Kidney (tissue), 14 donors: ENCODE data around the gene DEK. TPM values are rescaled to one million over a fixed set of nuclear protein-coding genes. Genes with fewer than 3 reads are reported as not detected.
A peak's percentile ranks its signal among the peaks of the same experiment; 100 is the strongest.

Experiments used
- DNase-seq, 5 donors: peaks; one replicate each; pipeline ENCODE4 v3.0.0-alpha.2; 2013 to 2020
- FAIRE-seq: peaks from 2 replicates; lab custom pipeline; 2012; peaks lifted over from hg19 to GRCh38; lab: Jason Lieb, UNC
- H3K27ac ChIP-seq, 2 donors: one replicate each; pipeline ENCODE4 v1.7.0; 2013; ENCODE audit warnings: low read depth in 2 of 2, low read length in 2 of 2, inconsistent platforms in 1 of 2
- H3K27me3 ChIP-seq: one replicate; pipeline ENCODE4 v1.7.1; 2013; ENCODE audit warnings: low read length, inconsistent platforms; ENCODE audit not compliant: control insufficient read depth, insufficient read depth
- H3K36me3 ChIP-seq, 3 donors: one replicate each; pipeline versions ENCODE4 v1.7.0 to v1.7.1; 2013; ENCODE audit warnings: low read length in 3 of 3, control low read depth in 1 of 3, inconsistent platforms in 1 of 3; ENCODE audit not compliant: insufficient read depth in 3 of 3, control insufficient read depth in 2 of 3
- H3K4me1 ChIP-seq, 3 donors: one replicate each; pipeline versions ENCODE4 v1.7.0 to v1.7.1; 2013; ENCODE audit warnings: low read length in 3 of 3, inconsistent platforms in 1 of 3, low read depth in 1 of 3; ENCODE audit not compliant: control insufficient read depth in 2 of 3, insufficient read depth in 2 of 3
- H3K4me3 ChIP-seq, 3 donors: one replicate each; pipeline versions ENCODE4 v1.7.0 to v1.8.1; 2013; ENCODE audit warnings: low read length in 3 of 3, control low read depth in 1 of 3, inconsistent platforms in 1 of 3
- H3K9ac ChIP-seq, 3 donors: one replicate each; pipeline versions ENCODE4 v1.7.0 to v1.7.1; 2013; ENCODE audit warnings: low read length in 3 of 3, control low read depth in 1 of 3, inconsistent platforms in 1 of 3
- H3K9me3 ChIP-seq, 3 donors: one replicate each; pipeline versions ENCODE4 v1.7.0 to v1.7.1; 2013; ENCODE audit warnings: low read length in 3 of 3, control low read depth in 1 of 3, inconsistent platforms in 1 of 3; ENCODE audit not compliant: control insufficient read depth in 2 of 3, insufficient read depth in 1 of 3
- intact Hi-C: fragments of 100-400 bp; cut with DNase I; formaldehyde crosslinking; loops from one replicate; pipeline ENCODE4 v1.11.1; 2022
- polyA plus RNA-seq: library from polyadenylated mRNA; stranded (reverse); fragments of 350-450 nt; fragmentation: Illumina TruSeq; extraction: RNeasy Lipid Tissue Mini Kit (QIAGEN cat#74804); gene quantifications from one replicate; pipeline ENCODE4 v1.2.3, GENCODE V29; 2014; ENCODE audit warnings: low read depth, low replicate concordance; ENCODE audit not compliant: insufficient read depth
- total RNA-seq: library from RNA; stranded (reverse); fragmentation: NEBNext Ultra II Directional; extraction: Animal tissue kit (Norgen Biotek cat#: 25700); gene quantifications from one replicate; pipeline ENCODE4 v1.2.1, GENCODE V29; 2021
- TF ChIP-seq, protein P1 (sequence below): IDR thresholded peaks from 3 replicates; pipeline ENCODE4 v1.5.1; 2012; ENCODE audit warnings: mild to moderate bottlenecking, moderate library complexity, borderline replicate concordance; ENCODE audit not compliant: insufficient read depth; ENCODE audit errors: extremely low read depth
- donor health status: control.
- donor health status: control.
- donor health status: control.
- donor health status: control.
- donor health status: control.
- donor health status: DM: yes; HTN: yes; CAD: no.
- donor health status: Normal renal cell carcinoma (clear cell type).

The DEK gene
- total and polyA plus RNA-seq, 2 donors from 2014 or later: 23.7 to 67.2 TPM

DNA sequence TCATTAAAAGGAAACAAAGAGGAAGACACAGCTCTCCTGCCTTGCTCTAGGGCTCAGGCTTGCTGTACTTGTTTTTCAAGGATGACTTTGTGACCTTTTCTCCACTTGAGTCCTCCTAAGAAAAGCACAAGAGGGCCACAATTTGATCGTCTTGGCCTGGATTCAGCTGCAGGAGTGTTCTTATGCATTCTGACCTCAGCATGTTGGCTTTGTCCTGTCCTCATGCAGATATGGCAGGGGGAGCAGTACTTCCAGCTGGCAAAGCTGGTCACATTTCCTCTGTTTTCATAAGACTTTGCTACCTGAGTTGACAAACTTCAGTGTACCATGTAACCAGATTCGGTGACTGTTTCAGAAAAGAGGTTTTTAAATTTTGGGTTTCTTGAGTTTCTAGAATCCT is 78.3 kb downstream of the DEK start:
- no peak overlapping the region for H3K4me3 ChIP-seq
- peaks cover 0 to 1% (median 0%) of the 10 kb centered on the region in 3 donors for H3K36me3 ChIP-seq
- TF ChIP-seq, protein P1, sequence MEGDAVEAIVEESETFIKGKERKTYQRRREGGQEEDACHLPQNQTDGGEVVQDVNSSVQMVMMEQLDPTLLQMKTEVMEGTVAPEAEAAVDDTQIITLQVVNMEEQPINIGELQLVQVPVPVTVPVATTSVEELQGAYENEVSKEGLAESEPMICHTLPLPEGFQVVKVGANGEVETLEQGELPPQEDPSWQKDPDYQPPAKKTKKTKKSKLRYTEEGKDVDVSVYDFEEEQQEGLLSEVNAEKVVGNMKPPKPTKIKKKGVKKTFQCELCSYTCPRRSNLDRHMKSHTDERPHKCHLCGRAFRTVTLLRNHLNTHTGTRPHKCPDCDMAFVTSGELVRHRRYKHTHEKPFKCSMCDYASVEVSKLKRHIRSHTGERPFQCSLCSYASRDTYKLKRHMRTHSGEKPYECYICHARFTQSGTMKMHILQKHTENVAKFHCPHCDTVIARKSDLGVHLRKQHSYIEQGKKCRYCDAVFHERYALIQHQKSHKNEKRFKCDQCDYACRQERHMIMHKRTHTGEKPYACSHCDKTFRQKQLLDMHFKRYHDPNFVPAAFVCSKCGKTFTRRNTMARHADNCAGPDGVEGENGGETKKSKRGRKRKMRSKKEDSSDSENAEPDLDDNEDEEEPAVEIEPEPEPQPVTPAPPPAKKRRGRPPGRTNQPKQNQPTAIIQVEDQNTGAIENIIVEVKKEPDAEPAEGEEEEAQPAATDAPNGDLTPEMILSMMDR: no peak
- intact Hi-C loops: no loop called here
- no peaks in the 10 kb centered on the region for H3K27me3 ChIP-seq
- FAIRE-seq: no peak
- no peaks in the 10 kb centered on the region for H3K9me3 ChIP-seq
- no peak overlapping the region for H3K9ac ChIP-seq
- peak in 3 of 5 donors; percentile 14 to 48 (median 47) for DNase-seq
- no peak overlapping the region for H3K27ac ChIP-seq
- H3K4me1 ChIP-seq: no peaks in the 10 kb centered on the region

DNA sequence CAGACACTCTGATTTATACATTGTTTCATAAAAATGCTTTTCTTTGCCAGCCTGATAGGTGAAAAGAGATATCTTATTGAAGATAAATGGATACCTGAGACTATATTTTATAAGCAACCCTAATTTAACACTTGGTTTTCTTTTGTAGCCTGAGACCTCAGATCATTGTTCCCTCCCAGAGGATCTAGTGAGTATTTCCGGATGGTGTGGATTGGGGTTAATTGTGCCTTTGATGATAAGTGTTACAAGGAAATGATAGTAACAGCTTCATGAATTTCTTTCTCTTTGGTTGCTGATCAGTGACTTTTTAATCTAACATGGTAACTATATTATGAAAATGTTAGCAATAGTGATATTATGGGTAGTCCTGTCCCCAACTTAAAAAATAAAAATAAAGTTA is 78.7 kb downstream of the DEK start:
- TF ChIP-seq, protein P1: no peak
- no peaks in the 10 kb centered on the region for H3K36me3 ChIP-seq
- no peak overlapping the region for H3K27ac ChIP-seq
- no peaks in the 10 kb centered on the region for H3K4me1 ChIP-seq
- H3K4me3 ChIP-seq: no peak overlapping the region
- H3K27me3 ChIP-seq: no peaks in the 10 kb centered on the region
- H3K9ac ChIP-seq: no peak overlapping the region
- H3K9me3 ChIP-seq: no peaks in the 10 kb centered on the region
- DNase-seq (peak in 2 of 5 donors; percentile 12 to 13), FAIRE-seq (no peak)
- intact Hi-C loops: no loop called here

DNA sequence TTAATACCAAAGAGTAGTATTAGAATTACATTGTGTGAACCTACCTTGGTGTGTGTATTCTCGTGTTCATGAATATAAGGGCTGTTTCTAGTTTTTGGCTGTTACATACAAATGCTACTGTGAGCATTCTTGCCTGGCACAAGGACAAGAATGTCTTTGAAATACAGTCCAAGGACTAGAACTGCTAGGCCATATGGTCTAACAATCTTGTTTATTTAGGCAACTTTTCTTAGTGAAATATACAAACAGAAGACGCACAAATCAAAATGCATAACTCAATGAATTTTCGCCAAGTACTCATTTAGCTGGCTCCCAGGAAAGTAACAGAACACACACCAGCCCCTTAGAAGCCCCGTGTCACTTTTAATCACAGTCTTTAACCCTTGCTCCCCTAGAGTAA is 80.6 kb downstream of the DEK start:
- no peaks in the 10 kb centered on the region for H3K9me3 ChIP-seq
- H3K4me1 ChIP-seq: no peaks in the 10 kb centered on the region
- no peak overlapping the region for H3K4me3 ChIP-seq
- intact Hi-C loops: no loop called here
- FAIRE-seq (no peak), DNase-seq (peak in 2 of 5 donors; percentile 45 to 78)
- H3K36me3 ChIP-seq: no peaks in the 10 kb centered on the region
- no peak overlapping the region for H3K9ac ChIP-seq
- no peak overlapping the region for H3K27ac ChIP-seq
- H3K27me3 ChIP-seq: no peaks in the 10 kb centered on the region
- TF ChIP-seq, protein P1: no peak

DNA sequence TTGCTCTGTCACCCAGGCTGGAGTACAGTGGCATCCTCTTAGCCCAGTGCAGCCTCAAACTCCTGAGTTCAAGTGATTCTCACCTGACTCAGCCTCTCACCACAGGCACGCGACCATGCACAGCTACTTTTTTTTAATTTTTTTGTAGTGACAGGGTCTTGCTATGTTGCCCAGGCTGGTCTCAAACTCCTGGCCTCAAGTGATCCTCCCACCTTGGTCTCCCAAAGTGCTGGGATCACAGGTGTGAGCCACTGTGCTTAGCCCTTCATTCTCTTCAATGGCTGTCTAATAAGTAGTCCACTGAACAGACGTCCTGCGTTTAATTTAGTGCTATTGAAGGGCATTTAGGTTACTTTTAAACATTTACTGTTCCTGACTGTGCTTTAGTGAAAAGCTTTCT is 81.8 kb downstream of the DEK start:
- DNase-seq (no peak), FAIRE-seq (no peak)
- TF ChIP-seq, protein P1: no peak
- Histone ChIP-seq H3K9me3 (no peaks in the 10 kb centered on the region), H3K4me3 (no peak overlapping the region), H3K4me1 (no peaks in the 10 kb centered on the region), H3K36me3 (no peaks in the 10 kb centered on the region), H3K9ac (no peak overlapping the region), H3K27ac (no peak overlapping the region), H3K27me3 (no peaks in the 10 kb centered on the region)
- intact Hi-C loops: no loop called here
